ENCODE results near the gene IFITM10. TPM values are rescaled to one million over a fixed set of nuclear protein-coding genes. Genes with fewer than 3 reads are reported as not detected.
"Not testable (repeated sequence)": the region's sequence is repeated elsewhere in the genome, so short reads cannot be mapped to it uniquely, and the experiment has no call there.

Gene IFITM10
- total RNA-seq, 1 donor, result 2.2 TPM

GRCh38 chr11:1693327-1694063 is 56.9 kb downstream of the IFITM10 start:
- peak; percentile 69 for DNase-seq (ENCODE audit: low read depth)
- peak overlapping the region; percentile 61 for H3K4me3 ChIP-seq (ENCODE audit: low read depth, low read length)
- TF ChIP-seq, protein P1, sequence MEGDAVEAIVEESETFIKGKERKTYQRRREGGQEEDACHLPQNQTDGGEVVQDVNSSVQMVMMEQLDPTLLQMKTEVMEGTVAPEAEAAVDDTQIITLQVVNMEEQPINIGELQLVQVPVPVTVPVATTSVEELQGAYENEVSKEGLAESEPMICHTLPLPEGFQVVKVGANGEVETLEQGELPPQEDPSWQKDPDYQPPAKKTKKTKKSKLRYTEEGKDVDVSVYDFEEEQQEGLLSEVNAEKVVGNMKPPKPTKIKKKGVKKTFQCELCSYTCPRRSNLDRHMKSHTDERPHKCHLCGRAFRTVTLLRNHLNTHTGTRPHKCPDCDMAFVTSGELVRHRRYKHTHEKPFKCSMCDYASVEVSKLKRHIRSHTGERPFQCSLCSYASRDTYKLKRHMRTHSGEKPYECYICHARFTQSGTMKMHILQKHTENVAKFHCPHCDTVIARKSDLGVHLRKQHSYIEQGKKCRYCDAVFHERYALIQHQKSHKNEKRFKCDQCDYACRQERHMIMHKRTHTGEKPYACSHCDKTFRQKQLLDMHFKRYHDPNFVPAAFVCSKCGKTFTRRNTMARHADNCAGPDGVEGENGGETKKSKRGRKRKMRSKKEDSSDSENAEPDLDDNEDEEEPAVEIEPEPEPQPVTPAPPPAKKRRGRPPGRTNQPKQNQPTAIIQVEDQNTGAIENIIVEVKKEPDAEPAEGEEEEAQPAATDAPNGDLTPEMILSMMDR (IDR thresholded peaks at IDR 0.05; ENCODE audit: insufficient read depth, low read length), result peak; percentile 93

GRCh38 chr11:1692708-1693326 is 57.6 kb downstream of the IFITM10 start:
- no peak overlapping the region for H3K4me3 ChIP-seq (ENCODE audit: low read depth, low read length)
- no peak for DNase-seq (ENCODE audit: low read depth)
- TF ChIP-seq, protein P1 (IDR thresholded peaks at IDR 0.05; ENCODE audit: insufficient read depth, low read length), result no peak

GRCh38 chr11:1691878-1692707 is 58.3 kb downstream of the IFITM10 start:
- no peak for DNase-seq (ENCODE audit: low read depth)

DNA sequence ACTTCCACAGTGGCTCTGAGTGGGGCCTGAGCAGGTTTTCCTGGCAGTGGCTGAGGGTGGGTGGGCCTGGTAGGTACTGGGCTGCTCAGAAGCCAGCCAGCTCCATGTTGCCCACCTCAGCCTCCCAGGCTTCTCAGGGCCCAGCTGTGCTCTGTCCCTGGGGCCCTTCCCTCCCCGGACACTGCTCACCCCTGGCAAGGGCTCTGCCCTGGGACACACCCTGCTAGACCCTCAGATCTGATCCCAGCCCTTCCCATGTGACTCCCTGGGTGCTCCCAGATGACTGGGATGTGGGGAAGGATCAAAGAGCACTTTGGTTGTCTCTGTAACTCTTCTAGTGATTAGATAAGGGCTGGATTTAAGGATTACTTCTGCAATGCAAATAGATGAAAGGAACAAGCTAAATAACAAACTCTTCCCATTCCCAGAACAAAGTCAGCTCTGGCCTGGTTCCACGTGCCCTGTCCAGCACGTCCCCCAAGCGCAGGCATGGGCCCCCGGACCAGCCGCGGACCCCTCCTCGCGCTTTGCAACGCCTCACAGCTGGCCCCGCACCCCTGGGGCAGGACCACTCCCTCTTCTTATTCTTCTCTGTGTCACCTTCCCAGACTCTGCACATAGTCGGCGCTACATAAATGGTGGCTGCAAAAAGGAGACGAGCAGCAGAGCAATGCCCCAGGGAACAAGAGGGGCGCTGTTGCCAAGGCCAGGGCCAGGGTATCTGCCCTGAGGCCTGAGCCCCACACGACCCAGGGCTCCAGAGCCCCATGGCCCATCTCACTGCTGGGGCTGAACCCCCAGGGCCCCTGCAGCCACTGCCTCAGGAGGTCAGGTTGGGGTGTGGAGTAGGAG is 59.1 kb downstream of the IFITM10 start:
- DNase-seq (ENCODE audit: low read depth), result no peak
- TF ChIP-seq, protein P1 (IDR thresholded peaks at IDR 0.05; ENCODE audit: insufficient read depth, low read length), result no peak
- H3K4me3 ChIP-seq (ENCODE audit: low read depth, low read length), result no peak overlapping the region

More at GRCh38 chr11:1691878-1692707, 58.3 kb downstream of the IFITM10 start:
- H3K4me3 ChIP-seq (ENCODE audit: low read depth, low read length), result no peak overlapping the region
- TF ChIP-seq, protein P1 (IDR thresholded peaks at IDR 0.05; ENCODE audit: insufficient read depth, low read length), result no peak

- H3K4me3 ChIP-seq (ENCODE audit: low read depth, low read length), result no peak overlapping the region
- TF ChIP-seq, protein P1 (IDR thresholded peaks at IDR 0.05; ENCODE audit: insufficient read depth, low read length), result no peak
- no peak for DNase-seq (ENCODE audit: low read depth)
Measured at GRCh38 chr11:1690167-1691025, 60.0 kb downstream of the IFITM10 start.

- DNase-seq (ENCODE audit: low read depth); H3K4me3 ChIP-seq (ENCODE audit: low read depth, low read length): not testable (repeated sequence)
Measured at GRCh38 chr11:1689250-1690166, 60.9 kb downstream of the IFITM10 start.

- not testable (repeated sequence) for H3K4me3 ChIP-seq (ENCODE audit: low read depth, low read length); DNase-seq (ENCODE audit: low read depth)
Measured at GRCh38 chr11:1688336-1688947, 62.0 kb downstream of the IFITM10 start.

GRCh38 chr11:1686220-1686619 is 64.2 kb downstream of the IFITM10 start:
- H3K4me3 ChIP-seq (ENCODE audit: low read depth, low read length); DNase-seq (ENCODE audit: low read depth): not testable (repeated sequence)

All from fibroblast of the aortic adventitia (primary cell).